HG03025 (cell line): ENCODE measurements around the gene MRPS18B.
"Not testable (repeated sequence)": the region's sequence is repeated elsewhere in the genome, so short reads cannot be mapped to it uniquely, and the experiment has no call there.

Experiments used
- ATAC-seq: cut with Tn5 transposase; IDR thresholded peaks from one replicate; pipeline ENCODE4 v1.9.1; 2021; ENCODE audit warnings: mild to moderate bottlenecking, moderate library complexity; ENCODE audit not compliant: unreplicated experiment, low FRiP score

MRPS18B gene

GRCh38 chr6:30626484-30627366, 9.1 kb downstream of the MRPS18B start, which contains the start of gene ATAT1:
TSS of gene ATAT1 (plus strand) at chr6:30626874.
- peak; percentile 78 for ATAC-seq

DNA sequence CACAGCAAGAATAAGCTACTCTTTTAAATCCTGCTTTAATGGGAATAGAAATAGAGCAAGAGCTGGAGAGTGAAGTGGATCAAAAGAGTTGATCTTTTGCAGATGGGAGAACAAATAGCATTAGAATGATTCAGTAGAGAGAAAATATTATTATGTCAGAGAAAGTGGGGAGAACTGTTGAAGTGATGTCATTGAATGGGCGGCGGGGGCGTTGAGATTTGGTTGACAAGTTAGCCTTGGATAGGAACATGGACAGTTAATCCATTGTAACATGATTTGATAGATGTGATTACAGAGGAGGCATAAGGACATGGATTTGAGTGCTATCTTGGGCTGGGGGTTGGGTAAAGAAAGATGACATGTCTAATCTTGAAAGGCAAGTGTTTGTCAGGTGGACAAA, 18.2 kb downstream of the MRPS18B start:
- no peak for ATAC-seq

- no peak for ATAC-seq
These were observed 22.8 kb downstream of the MRPS18B start for GRCh38 chr6:30640481-30640880.

GRCh38 chr6:30641048-30641447, 23.4 kb downstream of the MRPS18B start:
- ATAC-seq, result no peak

GRCh38 chr6:30643656-30644055, 26.0 kb downstream of the MRPS18B start:
- ATAC-seq, result no peak

GRCh38 chr6:30644769-30645168, 27.1 kb downstream of the MRPS18B start:
- no peak for ATAC-seq

GRCh38 chr6:30645989-30646388, 28.3 kb downstream of the MRPS18B start:
- ATAC-seq, result no peak

- peak; percentile 42 for ATAC-seq
These were observed 29.0 kb downstream of the MRPS18B start, which contains the start of gene C6orf136 for GRCh38 chr6:30646450-30647241. TSS of gene C6orf136 (plus strand) at chr6:30647133. CDS start at chr6:30647232, 99 bp downstream.

GRCh38 chr6:30647242-30648116, 29.8 kb downstream of the MRPS18B start:
- peak; percentile 55 for ATAC-seq

- ATAC-seq, result no peak
These were observed 33.5 kb downstream of the MRPS18B start for GRCh38 chr6:30651143-30651542.

GRCh38 chr6:30654798-30655742, 37.4 kb downstream of the MRPS18B start:
- no peak for ATAC-seq

DNA sequence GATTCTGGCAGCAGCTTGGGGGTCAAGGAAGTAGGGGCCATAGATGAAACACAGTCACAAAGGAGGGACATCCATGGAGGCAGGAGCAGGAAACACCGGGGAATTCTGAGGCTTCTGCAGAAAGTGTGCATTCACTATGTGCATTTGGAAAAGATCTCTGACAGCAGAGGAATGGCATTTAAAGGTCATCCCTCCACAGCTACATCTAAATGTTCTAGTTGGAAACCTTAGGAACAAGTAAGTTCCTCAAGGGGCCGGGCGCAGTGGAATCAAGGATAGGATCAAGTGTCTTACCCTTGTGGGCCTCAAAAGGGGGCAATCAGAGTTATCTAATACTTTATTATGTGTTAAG, 38.1 kb downstream of the MRPS18B start:
- ATAC-seq, result no peak

- ATAC-seq, result no peak
These were observed 38.9 kb downstream of the MRPS18B start for GRCh38 chr6:30656513-30656912.

GRCh38 chr6:30657454-30657853, 39.8 kb downstream of the MRPS18B start:
- no peak for ATAC-seq

DNA sequence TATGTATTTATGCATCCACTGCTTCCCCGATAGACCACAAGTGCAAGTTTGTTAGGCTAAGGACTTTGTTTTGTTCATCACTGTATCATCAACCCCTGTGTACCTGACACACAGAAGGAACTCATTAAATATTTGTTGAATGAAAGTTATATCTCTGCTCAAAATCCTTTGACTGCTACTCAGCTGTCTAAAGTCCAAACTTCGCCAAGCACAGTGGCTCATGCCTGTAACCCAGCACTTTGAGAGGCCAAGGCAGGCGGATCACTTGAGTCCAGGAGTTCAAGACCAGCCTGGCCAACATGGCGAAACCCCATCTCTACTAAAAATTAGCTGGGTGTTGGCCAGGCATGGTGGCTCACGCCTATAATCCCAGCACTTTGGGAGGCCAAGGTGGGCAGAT, 40.3 kb downstream of the MRPS18B start:
- ATAC-seq, result not testable (repeated sequence)

DNA sequence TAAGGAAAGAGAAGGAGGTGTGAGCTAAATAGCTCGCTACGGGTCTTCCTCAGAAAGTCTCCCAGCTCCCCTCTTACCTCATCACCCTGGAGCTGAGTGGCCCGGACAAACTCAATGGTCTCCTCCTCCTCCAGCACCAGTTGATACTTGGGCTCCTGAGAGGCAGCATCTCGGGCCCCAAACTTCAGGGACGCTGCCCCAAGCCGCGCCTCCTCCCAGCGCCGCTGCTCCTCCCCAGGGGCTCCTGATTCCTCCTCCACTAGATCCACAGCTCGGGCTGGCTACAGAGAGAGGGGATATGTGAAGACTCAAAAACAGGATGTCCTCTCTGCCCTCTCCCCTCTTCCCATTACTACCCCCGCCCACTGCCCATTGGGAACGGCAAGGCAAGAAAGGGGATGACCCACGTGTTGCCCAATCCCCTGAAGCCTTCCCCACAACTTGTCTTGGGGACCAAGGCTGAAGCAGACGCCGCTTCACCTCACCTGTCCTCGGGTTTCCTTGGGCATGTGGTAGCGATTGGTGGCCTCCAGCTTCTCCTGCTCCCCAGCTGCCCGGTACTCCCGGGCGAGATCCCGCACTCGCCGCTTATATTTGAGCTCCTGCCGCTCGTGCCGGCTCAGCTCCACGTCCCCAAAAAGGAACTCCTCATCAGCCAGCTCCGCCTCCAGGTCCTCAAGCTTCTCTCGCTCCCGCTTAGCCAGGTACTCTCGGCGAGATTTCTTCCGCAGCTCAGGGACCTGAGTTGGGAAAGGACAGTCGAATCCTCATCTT, 47.5 kb downstream of the MRPS18B start:
- ATAC-seq, result no peak

- ATAC-seq, result not testable (repeated sequence)
These were observed 48.7 kb downstream of the MRPS18B start for GRCh38 chr6:30666300-30666699.

DNA sequence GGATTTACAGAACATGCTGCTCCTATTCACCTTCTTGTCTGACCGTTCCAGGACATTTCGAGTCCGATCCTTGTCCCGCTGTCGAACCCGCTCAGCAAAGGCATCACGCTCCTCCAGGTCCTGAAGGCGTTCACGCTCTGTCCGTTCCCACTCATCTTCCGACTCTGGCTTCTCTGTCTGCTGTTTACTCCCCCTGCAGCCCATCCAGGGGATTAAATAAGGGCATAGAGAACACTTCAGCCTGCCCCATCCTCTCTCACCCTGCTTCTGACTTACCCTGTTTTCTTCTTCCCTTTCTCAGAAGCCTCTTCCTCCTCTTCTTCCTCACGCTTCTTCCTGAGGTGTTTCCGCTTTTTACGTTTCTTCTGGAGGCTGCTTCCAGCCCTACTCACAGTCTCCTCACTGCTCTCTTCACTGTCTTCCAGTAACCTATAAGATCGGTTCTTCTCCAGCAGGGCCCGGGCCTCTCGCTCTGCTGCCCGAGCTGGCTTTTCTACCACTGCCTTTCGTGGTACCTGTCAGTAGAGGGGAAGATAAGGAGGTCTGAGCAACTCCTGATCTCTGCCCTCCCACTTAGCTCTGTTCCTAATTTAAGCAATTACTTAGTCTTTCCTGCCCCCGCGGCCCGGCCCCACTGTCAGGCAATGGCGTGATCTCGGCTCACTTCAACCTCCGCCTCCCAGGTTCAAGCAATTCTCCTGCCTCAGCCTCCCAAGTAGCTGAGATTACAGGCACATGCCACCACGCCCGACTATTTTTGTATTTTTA, 53.3 kb downstream of the MRPS18B start:
- ATAC-seq, result no peak
